ENCODE data around the gene KLK8. TPM values are rescaled to one million over a fixed set of nuclear protein-coding genes. Genes with fewer than 3 reads are reported as not detected.

KLK8 gene
- total RNA-seq, 1 donor from 2014 or later, result not detected

DNA sequence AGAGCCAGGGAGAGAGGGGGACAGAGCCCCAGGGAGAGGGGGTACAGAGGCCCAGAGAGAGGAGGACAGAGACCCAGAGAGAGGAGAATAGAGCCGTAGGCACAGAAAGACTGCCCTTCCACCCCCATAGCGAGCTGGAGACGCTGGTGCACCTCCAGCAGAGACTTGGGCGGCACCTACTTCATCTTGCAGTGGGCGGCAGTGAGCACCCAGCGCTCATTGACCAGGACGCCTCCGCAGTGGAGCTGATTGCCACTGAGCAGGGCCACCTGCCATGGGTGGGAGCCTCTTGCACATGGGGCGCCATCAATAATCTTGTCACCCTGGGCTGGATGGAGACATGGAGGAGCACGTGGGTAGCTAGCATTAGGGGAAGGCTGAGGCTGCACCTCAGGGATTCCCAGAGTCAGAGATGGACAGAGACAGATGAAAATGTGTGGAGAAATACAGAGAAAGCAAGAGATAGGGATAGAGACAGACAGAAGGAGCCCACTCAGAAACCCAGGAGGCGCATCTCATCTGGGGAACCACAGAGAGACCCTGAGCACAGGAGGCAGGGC, 19.7 kb downstream of the KLK8 start:
- no peak for DNase-seq
- H3K36me3 Mint-ChIP-seq (ENCODE audit: unreplicated experiment), result no peaks in the 10 kb centered on the region
- H3K27ac Mint-ChIP-seq (ENCODE audit: unreplicated experiment), result no peak overlapping the region
- H3K4me1 Mint-ChIP-seq (ENCODE audit: low read depth, unreplicated experiment), result no peaks in the 10 kb centered on the region
- H3K27me3 Mint-ChIP-seq (ENCODE audit: unreplicated experiment), result peaks cover 14% of the 10 kb centered on the region
- no peak for TF ChIP-seq CTCF (IDR thresholded peaks at IDR 0.05; ENCODE audit: partially characterized antibody, unreplicated experiment)
- no peaks in the 10 kb centered on the region for H3K9me3 Mint-ChIP-seq (ENCODE audit: unreplicated experiment)
- H3K4me3 Mint-ChIP-seq (ENCODE audit: unreplicated experiment), result no peak overlapping the region

GRCh38 chr19:50980208-50980607, 21.2 kb downstream of the KLK8 start:
- H3K27me3 Mint-ChIP-seq (ENCODE audit: unreplicated experiment), result peaks cover 14% of the 10 kb centered on the region
- TF ChIP-seq CTCF (IDR thresholded peaks at IDR 0.05; ENCODE audit: partially characterized antibody, unreplicated experiment), result no peak
- no peak for DNase-seq
- no peak overlapping the region for H3K27ac Mint-ChIP-seq (ENCODE audit: unreplicated experiment)
- H3K9me3 Mint-ChIP-seq (ENCODE audit: unreplicated experiment), result no peaks in the 10 kb centered on the region
- H3K36me3 Mint-ChIP-seq (ENCODE audit: unreplicated experiment), result no peaks in the 10 kb centered on the region
- H3K4me1 Mint-ChIP-seq (ENCODE audit: low read depth, unreplicated experiment), result no peaks in the 10 kb centered on the region
- H3K4me3 Mint-ChIP-seq (ENCODE audit: unreplicated experiment), result no peak overlapping the region

GRCh38 chr19:50979758-50980157, 21.6 kb downstream of the KLK8 start:
- DNase-seq, result no peak
- no peaks in the 10 kb centered on the region for H3K9me3 Mint-ChIP-seq (ENCODE audit: unreplicated experiment)
- no peaks in the 10 kb centered on the region for H3K4me1 Mint-ChIP-seq (ENCODE audit: low read depth, unreplicated experiment)
- H3K27ac Mint-ChIP-seq (ENCODE audit: unreplicated experiment), result no peak overlapping the region
- no peaks in the 10 kb centered on the region for H3K36me3 Mint-ChIP-seq (ENCODE audit: unreplicated experiment)
- no peak overlapping the region for H3K4me3 Mint-ChIP-seq (ENCODE audit: unreplicated experiment)
- TF ChIP-seq CTCF (IDR thresholded peaks at IDR 0.05; ENCODE audit: partially characterized antibody, unreplicated experiment), result no peak
- H3K27me3 Mint-ChIP-seq (ENCODE audit: unreplicated experiment), result peaks cover 14% of the 10 kb centered on the region

- no peaks in the 10 kb centered on the region for H3K36me3 Mint-ChIP-seq (ENCODE audit: unreplicated experiment)
- H3K27me3 Mint-ChIP-seq (ENCODE audit: unreplicated experiment), result peaks cover 14% of the 10 kb centered on the region
- H3K4me3 Mint-ChIP-seq (ENCODE audit: unreplicated experiment), result no peak overlapping the region
- no peak for TF ChIP-seq CTCF (IDR thresholded peaks at IDR 0.05; ENCODE audit: partially characterized antibody, unreplicated experiment)
- H3K9me3 Mint-ChIP-seq (ENCODE audit: unreplicated experiment), result no peaks in the 10 kb centered on the region
- no peaks in the 10 kb centered on the region for H3K4me1 Mint-ChIP-seq (ENCODE audit: low read depth, unreplicated experiment)
- no peak overlapping the region for H3K27ac Mint-ChIP-seq (ENCODE audit: unreplicated experiment)
- no peak for DNase-seq
These were observed 22.5 kb downstream of the KLK8 start for GRCh38 chr19:50978772-50979390.

GRCh38 chr19:50977626-50978025, 23.8 kb downstream of the KLK8 start:
- H3K4me3 Mint-ChIP-seq (ENCODE audit: unreplicated experiment), result no peak overlapping the region
- peaks cover 12% of the 10 kb centered on the region for H3K27me3 Mint-ChIP-seq (ENCODE audit: unreplicated experiment)
- TF ChIP-seq CTCF (IDR thresholded peaks at IDR 0.05; ENCODE audit: partially characterized antibody, unreplicated experiment), result no peak
- no peaks in the 10 kb centered on the region for H3K36me3 Mint-ChIP-seq (ENCODE audit: unreplicated experiment)
- H3K27ac Mint-ChIP-seq (ENCODE audit: unreplicated experiment), result no peak overlapping the region
- no peaks in the 10 kb centered on the region for H3K9me3 Mint-ChIP-seq (ENCODE audit: unreplicated experiment)
- H3K4me1 Mint-ChIP-seq (ENCODE audit: low read depth, unreplicated experiment), result no peaks in the 10 kb centered on the region
- no peak for DNase-seq

All from glutamatergic neuron (in vitro differentiated cells).